ENCODE data around the gene PPP4R4. TPM values are rescaled to one million over a fixed set of nuclear protein-coding genes. Genes with fewer than 3 reads are reported as not detected.

The PPP4R4 gene
- total RNA-seq, 1 experiment from 2014 or later, result 5.5 TPM

DNA sequence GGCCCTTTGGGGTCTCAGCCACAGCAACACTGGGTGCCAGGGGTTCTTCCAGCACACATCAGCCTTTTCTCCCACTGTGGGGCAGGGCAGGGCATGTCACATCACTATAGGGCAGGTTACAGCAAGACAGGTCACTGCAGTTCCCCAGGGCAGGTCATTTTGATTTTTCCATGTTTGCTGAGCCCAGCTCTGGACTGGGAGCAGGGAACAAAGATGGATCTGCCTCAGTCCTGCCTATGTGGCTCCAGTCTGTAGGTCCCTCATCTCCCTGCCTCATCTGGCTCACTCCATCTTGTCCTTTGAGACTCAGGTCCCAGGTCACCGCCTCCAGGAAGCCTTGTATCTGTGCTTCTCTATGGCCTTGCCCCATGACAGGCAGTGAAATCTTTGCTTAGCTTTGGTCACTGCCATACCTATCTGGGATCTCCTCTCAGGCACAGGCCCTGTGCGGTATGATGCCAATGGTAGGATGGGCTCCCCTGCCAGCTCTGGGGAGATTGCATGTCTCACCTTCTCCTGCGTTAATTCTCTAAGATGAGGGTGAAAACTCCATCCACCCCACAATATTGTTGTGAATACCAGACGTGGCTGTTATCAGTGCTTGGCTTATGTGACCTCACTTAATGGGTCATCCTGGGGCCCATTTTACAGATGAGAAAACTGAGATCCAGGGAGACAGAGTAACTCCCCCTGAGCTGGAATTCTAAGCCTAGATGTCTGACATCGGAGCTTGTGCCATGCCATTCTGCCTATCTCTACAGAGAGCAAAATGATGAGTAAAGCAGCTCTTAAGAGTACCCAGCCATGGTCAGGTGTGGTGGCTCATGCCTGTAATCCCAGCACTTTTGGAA, 147.5 kb downstream of the PPP4R4 start:
- Histone ChIP-seq H4K20me1 (ENCODE audit: insufficient read depth) (no peaks in the 10 kb centered on the region), H3K36me3 (ENCODE audit: control insufficient read depth in 1 of 2, insufficient read depth in 2 of 2, low read length in 2 of 2) (no peaks in the 10 kb centered on the region), H3K9ac (ENCODE audit: low read length) (no peak overlapping the region), H3K4me1 (ENCODE audit: control insufficient read depth in 1 of 2, insufficient read depth in 2 of 2, low read length in 2 of 2) (no peaks in the 10 kb centered on the region), H3K4me2 (ENCODE audit: low read length) (no peak overlapping the region), H2AFZ (ENCODE audit: low read depth, low read length, poor library complexity, severe bottlenecking) (no peak overlapping the region), H3K4me3 (replicated peaks in 1 of 2; ENCODE audit: low read depth in 1 of 2, low read length in 2 of 2) (no peak overlapping the region), H3K9me3 (ENCODE audit: control insufficient read depth in 1 of 2, insufficient read depth in 1 of 2, low read depth in 1 of 2, low read length in 2 of 2) (no peaks in the 10 kb centered on the region), H3K79me2 (ENCODE audit: insufficient read depth, low read length) (no peaks in the 10 kb centered on the region), H3K27ac (ENCODE audit: low read depth, low read length) (no peak overlapping the region), H3K9me2 (ENCODE audit: insufficient read depth) (no peaks in the 10 kb centered on the region), H3K27me3 (ENCODE audit: insufficient read depth, low read length) (no peaks in the 10 kb centered on the region)
- TF ChIP-seq, protein P1, sequence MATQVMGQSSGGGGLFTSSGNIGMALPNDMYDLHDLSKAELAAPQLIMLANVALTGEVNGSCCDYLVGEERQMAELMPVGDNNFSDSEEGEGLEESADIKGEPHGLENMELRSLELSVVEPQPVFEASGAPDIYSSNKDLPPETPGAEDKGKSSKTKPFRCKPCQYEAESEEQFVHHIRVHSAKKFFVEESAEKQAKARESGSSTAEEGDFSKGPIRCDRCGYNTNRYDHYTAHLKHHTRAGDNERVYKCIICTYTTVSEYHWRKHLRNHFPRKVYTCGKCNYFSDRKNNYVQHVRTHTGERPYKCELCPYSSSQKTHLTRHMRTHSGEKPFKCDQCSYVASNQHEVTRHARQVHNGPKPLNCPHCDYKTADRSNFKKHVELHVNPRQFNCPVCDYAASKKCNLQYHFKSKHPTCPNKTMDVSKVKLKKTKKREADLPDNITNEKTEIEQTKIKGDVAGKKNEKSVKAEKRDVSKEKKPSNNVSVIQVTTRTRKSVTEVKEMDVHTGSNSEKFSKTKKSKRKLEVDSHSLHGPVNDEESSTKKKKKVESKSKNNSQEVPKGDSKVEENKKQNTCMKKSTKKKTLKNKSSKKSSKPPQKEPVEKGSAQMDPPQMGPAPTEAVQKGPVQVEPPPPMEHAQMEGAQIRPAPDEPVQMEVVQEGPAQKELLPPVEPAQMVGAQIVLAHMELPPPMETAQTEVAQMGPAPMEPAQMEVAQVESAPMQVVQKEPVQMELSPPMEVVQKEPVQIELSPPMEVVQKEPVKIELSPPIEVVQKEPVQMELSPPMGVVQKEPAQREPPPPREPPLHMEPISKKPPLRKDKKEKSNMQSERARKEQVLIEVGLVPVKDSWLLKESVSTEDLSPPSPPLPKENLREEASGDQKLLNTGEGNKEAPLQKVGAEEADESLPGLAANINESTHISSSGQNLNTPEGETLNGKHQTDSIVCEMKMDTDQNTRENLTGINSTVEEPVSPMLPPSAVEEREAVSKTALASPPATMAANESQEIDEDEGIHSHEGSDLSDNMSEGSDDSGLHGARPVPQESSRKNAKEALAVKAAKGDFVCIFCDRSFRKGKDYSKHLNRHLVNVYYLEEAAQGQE (IDR thresholded peaks at IDR 0.05; ENCODE audit: low read depth), result no peak
- TF ChIP-seq, protein P2, sequence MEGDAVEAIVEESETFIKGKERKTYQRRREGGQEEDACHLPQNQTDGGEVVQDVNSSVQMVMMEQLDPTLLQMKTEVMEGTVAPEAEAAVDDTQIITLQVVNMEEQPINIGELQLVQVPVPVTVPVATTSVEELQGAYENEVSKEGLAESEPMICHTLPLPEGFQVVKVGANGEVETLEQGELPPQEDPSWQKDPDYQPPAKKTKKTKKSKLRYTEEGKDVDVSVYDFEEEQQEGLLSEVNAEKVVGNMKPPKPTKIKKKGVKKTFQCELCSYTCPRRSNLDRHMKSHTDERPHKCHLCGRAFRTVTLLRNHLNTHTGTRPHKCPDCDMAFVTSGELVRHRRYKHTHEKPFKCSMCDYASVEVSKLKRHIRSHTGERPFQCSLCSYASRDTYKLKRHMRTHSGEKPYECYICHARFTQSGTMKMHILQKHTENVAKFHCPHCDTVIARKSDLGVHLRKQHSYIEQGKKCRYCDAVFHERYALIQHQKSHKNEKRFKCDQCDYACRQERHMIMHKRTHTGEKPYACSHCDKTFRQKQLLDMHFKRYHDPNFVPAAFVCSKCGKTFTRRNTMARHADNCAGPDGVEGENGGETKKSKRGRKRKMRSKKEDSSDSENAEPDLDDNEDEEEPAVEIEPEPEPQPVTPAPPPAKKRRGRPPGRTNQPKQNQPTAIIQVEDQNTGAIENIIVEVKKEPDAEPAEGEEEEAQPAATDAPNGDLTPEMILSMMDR (IDR thresholded peaks at IDR 0.05 in 2 of 3, conservative IDR thresholded peaks at IDR 0.05 in 1 of 3; ENCODE audit: borderline replicate concordance in 1 of 3, insufficient read depth in 1 of 3, low read depth in 2 of 3, low read length in 2 of 3), result no peak
- RAD21 ChIA-PET (ENCODE audit: low non-redundant PET in 1 of 2, low total read pairs in 2 of 2, uncharacterized antibody in 2 of 2, unreplicated experiment in 2 of 2), result no interaction called here
- DNase-seq (ENCODE audit: low read depth, low spot score) (no peak), ATAC-seq (no peak)
- no TSS peak for BruUV-seq (replicated peaks)
- CTCF ChIA-PET, result no interaction called here
- intact Hi-C loops (cut with micrococcal nuclease), result no loop called here
- POLR2A ChIA-PET, result no interaction called here
